Measurements from ENCODE around the gene RNU5B-1.

- TF ChIP-seq EZH2 (IDR thresholded peaks at IDR 0.05; ENCODE audit: insufficient read depth, poor library complexity, severe bottlenecking) (no peak), EZH2phosphoT487 (IDR thresholded peaks at IDR 0.05; ENCODE audit: insufficient read depth, low read depth) (no peak)
Observed at GRCh38 chr15:65343374-65343981, 39.0 kb downstream of the RNU5B-1 start.
